Measurements from ENCODE around the gene MMP24. TPM values are rescaled to one million over a fixed set of nuclear protein-coding genes. Genes with fewer than 3 reads are reported as not detected.

MMP24 gene
- total RNA-seq, 1 donor from 2014 or later = 13.0 TPM

DNA sequence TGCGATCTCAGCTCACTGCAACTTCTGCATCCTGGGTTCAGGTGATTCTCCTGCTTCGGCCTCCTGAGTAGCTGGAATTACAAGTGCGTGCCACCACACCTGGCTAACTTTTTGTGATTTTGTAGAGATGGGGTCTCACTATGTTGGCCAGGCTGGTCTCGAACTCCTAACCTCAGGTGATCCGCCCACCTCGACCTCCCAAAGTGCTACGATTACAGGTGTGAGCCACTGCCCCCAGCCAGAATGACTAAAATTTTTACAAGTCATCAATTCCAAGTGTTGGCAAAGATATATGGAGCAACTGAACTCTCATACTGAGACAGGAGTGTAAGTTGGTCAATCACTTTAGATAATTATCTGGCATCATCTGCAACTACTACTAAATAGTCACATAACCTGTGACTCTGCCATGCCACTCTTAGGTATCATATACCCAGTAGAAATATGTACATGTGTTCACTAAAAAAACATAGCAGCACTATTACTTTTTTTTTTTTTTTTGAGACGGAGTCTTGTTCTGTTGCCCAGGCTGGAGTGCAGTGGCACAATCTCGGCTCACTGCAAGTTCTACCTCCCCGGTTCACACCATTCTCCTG, 55.1 kb downstream of the MMP24 start:
- H3K9me3 ChIP-seq = no peaks in the 10 kb centered on the region
- H3K4me1 ChIP-seq = peaks cover 16% of the 10 kb centered on the region
- no peak overlapping the region for H3K27ac ChIP-seq
- ATAC-seq = no peak
- no peak overlapping the region for H3K4me3 ChIP-seq
- TF ChIP-seq, protein P1, sequence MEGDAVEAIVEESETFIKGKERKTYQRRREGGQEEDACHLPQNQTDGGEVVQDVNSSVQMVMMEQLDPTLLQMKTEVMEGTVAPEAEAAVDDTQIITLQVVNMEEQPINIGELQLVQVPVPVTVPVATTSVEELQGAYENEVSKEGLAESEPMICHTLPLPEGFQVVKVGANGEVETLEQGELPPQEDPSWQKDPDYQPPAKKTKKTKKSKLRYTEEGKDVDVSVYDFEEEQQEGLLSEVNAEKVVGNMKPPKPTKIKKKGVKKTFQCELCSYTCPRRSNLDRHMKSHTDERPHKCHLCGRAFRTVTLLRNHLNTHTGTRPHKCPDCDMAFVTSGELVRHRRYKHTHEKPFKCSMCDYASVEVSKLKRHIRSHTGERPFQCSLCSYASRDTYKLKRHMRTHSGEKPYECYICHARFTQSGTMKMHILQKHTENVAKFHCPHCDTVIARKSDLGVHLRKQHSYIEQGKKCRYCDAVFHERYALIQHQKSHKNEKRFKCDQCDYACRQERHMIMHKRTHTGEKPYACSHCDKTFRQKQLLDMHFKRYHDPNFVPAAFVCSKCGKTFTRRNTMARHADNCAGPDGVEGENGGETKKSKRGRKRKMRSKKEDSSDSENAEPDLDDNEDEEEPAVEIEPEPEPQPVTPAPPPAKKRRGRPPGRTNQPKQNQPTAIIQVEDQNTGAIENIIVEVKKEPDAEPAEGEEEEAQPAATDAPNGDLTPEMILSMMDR (IDR thresholded peaks at IDR 0.05) = no peak
- no peak for DNase-seq
- intact Hi-C loops (cut with DNase I) = no loop called here
- H3K27me3 ChIP-seq = no peaks in the 10 kb centered on the region
- peaks cover 36% of the 10 kb centered on the region for H3K36me3 ChIP-seq

DNA sequence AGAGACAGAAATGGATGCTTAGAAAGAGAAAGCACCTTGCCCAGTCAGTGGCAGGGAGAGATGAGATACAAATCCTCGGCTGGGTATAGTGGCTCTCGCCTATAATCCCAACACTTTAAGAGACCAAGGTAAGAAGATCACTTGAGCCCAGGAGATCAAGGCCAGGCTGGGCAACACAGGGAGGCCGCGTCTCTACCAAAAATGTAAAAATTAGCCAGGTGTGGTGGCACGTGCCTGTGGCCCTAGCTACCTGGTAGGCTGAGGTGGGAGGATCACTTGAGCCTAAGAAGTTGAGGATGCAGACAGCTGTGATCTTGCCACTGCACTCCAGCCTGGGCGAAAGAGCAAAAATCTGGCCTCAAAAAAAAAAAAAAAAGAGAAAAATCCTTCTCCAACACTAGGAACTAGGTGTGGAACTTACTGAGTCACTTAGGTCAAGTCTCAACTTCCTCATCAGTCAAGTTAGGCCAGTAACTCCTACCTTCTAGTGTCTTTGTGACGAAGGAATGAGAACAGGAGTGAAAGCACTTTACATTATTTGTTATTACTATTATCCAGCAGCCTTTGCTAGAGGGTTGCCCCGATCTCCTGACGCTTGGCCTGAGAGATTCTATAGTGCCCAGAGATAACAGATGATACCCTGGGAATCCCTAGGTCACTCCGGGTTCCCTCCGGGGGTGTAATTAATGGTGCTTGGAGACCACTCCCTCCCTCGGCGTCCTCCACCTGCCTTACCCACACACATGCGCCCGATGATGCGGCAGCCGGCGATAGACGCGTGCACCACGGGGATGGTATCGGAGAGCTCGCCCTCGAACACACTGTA, 57.2 kb downstream of the MMP24 start:
- Histone ChIP-seq H3K27me3 (no peaks in the 10 kb centered on the region), H3K4me1 (peaks cover 10% of the 10 kb centered on the region), H3K27ac (peak overlapping the region; percentile 81), H3K9me3 (no peaks in the 10 kb centered on the region), H3K4me3 (peak overlapping the region; percentile 85), H3K36me3 (peaks cover 33% of the 10 kb centered on the region)
- intact Hi-C loops (cut with DNase I) = no loop called here
- DNase-seq (no peak), ATAC-seq (no peak)
- TF ChIP-seq, protein P1 (IDR thresholded peaks at IDR 0.05) = no peak

DNA sequence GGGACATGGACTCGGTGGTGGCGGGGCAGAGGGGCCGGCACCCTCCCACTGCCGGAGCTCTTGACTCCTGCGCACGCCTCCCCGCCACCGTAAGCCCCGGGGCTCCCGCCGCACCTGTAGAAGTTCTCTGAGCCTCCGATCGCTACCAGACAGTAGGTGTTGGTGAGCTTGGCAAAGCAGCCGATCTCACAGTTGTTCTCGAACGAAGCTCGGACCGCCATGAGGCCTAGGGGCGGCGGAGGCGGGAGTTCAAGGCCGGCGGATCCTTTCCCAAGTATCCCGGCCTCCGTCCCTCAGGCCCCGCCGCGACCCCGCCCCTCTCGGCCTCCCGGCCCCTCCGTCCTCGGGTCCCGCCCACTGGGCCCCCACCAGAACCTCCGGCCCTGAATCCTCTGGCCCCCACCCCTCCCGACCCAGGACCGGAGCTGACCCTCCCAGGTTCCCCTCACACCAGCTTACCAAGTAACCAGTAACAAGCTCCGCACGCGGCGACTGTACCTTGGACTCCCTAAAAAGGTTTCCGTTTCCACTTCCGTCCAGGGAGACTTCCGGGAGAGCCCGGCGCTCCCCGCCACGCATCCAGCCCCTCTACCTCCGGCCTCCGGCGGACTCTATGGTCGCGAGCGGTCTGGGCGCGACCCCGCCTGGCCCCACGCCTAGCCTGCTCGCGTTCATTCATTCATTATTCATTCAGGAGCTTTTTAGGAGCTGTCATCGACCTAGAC, 57.9 kb downstream of the MMP24 start, which contains the start of gene EIF6:
Gene EIF6 (minus strand): TSS at position 506 of the 725 bp plus-strand sequence. CDS start 285 bp downstream, at position 221.
- Histone ChIP-seq H3K4me3 (peak within 1 kb of the TSS; percentile 85), H3K27ac (peak within 1 kb of the TSS; percentile 81), H3K4me1 (peaks cover 10% of the 10 kb centered on the region), H3K36me3 (peaks cover 26% of the 10 kb centered on the region), H3K27me3 (no peaks in the 10 kb centered on the region), H3K9me3 (no peaks in the 10 kb centered on the region)
- peak; percentile 92 for DNase-seq
- TF ChIP-seq, protein P1 (IDR thresholded peaks at IDR 0.05) = no peak
- ATAC-seq = peak; percentile 94
- intact Hi-C loops (cut with DNase I) = no loop called here

DNA sequence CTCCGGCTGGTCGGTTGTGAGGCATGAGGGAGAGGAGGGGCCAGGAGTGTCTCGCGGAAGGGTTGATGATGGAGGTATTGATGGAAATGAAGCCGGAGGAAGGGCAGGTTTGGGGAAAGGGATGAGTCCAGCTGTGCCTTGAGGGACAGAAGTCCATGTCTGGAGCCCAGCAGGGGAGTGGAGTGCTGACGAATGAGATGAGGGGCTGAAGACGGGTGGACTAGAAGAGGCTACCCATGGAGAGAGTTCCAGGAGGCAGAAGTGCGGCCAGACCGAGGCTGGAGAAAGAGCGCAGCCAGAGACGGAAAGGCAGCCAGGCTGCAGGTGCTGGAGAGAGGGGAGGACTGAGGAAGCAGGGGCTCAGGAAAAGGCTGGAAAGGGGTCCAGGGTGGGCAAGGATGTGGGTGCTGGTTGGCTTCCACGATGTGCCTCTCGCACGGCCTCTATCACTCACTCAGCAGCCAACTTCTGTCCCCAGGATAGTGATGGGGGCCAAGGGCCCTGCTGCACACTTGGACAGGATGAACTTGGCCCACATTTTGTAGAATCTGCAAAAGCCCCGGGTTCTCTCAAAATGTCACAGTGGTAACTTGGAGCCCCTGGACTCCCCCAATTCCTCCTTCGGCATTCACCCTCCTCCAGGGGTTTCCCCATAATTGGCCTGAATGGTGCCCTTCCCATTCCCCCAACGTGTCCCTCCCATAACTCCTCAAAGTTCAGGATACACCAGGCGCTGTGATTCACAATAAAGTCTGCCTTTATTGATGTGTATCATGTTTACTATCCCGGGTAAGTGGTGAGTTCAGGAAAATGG, 58.7 kb downstream of the MMP24 start:
- ATAC-seq = no peak
- DNase-seq = no peak
- Histone ChIP-seq H3K36me3 (peaks cover 18% of the 10 kb centered on the region), H3K27ac (peak overlapping the region; percentile 81), H3K4me3 (peak overlapping the region; percentile 85), H3K27me3 (no peaks in the 10 kb centered on the region), H3K9me3 (no peaks in the 10 kb centered on the region), H3K4me1 (peaks cover 10% of the 10 kb centered on the region)
- TF ChIP-seq, protein P1 (IDR thresholded peaks at IDR 0.05) = no peak
- intact Hi-C loops (cut with DNase I) = no loop called here

DNA sequence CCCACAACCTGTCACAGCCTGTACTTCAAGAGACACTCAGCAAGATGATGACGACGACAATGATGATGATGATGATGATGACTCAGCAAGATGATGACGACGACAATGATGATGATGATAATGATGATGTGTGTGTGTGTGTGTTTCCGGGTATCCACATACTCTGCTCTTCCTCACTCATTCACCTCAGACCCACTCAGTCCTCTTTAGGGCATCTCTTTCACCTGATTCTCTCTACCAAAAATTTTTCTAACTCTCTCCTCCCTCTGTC, 59.3 kb downstream of the MMP24 start:
- ATAC-seq = no peak
- TF ChIP-seq, protein P1 (IDR thresholded peaks at IDR 0.05) = no peak
- no peak for DNase-seq
- Histone ChIP-seq H3K27ac (no peak overlapping the region), H3K27me3 (no peaks in the 10 kb centered on the region), H3K4me3 (no peak overlapping the region), H3K36me3 (peaks cover 12% of the 10 kb centered on the region), H3K4me1 (peaks cover 10% of the 10 kb centered on the region), H3K9me3 (no peaks in the 10 kb centered on the region)
- intact Hi-C loops (cut with DNase I) = no loop called here

Data from upper lobe of right lung (tissue), 1 donor.